Astrocyte (in vitro differentiated cells and primary cell): ENCODE measurements around the gene KIRREL3.

ENCODE experiments used
- EZH2 ChIP-seq: IDR thresholded peaks from 2 replicates; pipeline ENCODE4 v1.6.1; 2012; ENCODE audit warnings: mild to moderate bottlenecking, low read length, inconsistent platforms; ENCODE audit not compliant: insufficient read depth
- TF ChIP-seq, protein P1 (sequence below): IDR thresholded peaks from 2 replicates; pipeline ENCODE4 v1.5.1; 2011; ENCODE audit warnings: low read depth, mild to moderate bottlenecking, inconsistent platforms, low read length, moderate library complexity; ENCODE audit not compliant: insufficient read depth

DNA sequence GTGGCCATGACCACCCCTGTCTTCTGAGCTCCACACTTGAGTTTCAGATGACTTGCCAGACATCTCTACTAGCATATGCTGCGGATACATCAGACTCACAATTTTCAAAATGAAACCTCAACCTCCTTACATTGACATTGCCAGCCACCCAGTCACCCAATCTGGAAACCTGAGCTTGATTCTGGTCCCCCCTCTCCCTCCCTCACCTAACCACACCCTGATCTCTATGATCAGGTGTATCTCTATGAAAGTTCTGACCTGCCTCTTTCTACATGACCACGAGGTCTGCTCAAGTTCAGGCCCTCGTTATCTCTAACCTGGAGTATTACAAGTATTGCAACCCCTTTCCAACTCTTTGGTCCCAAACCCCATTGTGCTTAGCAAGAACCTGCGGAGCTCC lies 254.1 kb downstream of the KIRREL3 start:
- TF ChIP-seq, protein P1, sequence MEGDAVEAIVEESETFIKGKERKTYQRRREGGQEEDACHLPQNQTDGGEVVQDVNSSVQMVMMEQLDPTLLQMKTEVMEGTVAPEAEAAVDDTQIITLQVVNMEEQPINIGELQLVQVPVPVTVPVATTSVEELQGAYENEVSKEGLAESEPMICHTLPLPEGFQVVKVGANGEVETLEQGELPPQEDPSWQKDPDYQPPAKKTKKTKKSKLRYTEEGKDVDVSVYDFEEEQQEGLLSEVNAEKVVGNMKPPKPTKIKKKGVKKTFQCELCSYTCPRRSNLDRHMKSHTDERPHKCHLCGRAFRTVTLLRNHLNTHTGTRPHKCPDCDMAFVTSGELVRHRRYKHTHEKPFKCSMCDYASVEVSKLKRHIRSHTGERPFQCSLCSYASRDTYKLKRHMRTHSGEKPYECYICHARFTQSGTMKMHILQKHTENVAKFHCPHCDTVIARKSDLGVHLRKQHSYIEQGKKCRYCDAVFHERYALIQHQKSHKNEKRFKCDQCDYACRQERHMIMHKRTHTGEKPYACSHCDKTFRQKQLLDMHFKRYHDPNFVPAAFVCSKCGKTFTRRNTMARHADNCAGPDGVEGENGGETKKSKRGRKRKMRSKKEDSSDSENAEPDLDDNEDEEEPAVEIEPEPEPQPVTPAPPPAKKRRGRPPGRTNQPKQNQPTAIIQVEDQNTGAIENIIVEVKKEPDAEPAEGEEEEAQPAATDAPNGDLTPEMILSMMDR = no peak
- no peak for TF ChIP-seq EZH2
